ENCODE results near the gene IRF2.
"Not testable (repeated sequence)": the region's sequence is repeated elsewhere in the genome, so short reads cannot be mapped to it uniquely, and the experiment has no call there.

The IRF2 gene

GRCh38 chr4:184384056-184384809 is 90.1 kb downstream of the IRF2 start:
- ATAC-seq: peak; percentile 74
- TF ChIP-seq PPARA (CRISPR knock-in tag; IDR thresholded peaks at IDR 0.05; ENCODE audit: borderline replicate concordance): no peak

GRCh38 chr4:184383497-184384055 is 90.8 kb downstream of the IRF2 start:
- peak; percentile 92 for ATAC-seq
- TF ChIP-seq RARB (CRISPR knock-in tag; IDR thresholded peaks at IDR 0.05) (no peak), ZC3H10 (CRISPR knock-in tag; IDR thresholded peaks at IDR 0.05) (no peak), CSDC2 (CRISPR knock-in tag; IDR thresholded peaks at IDR 0.05) (no peak), TSHZ2 (CRISPR knock-in tag; IDR thresholded peaks at IDR 0.05) (no peak), ISL1 (CRISPR knock-in tag; IDR thresholded peaks at IDR 0.05) (0 out of 2 replicates have a peak, but pooled peaks have one; percentile 16)

GRCh38 chr4:184382189-184382846 is 92.0 kb downstream of the IRF2 start:
- ATAC-seq: no peak
- TF ChIP-seq OSR1 (CRISPR knock-in tag; IDR thresholded peaks at IDR 0.05) (no peak), TSHZ2 (CRISPR knock-in tag; IDR thresholded peaks at IDR 0.05) (no peak), CSRNP3 (CRISPR knock-in tag; IDR thresholded peaks at IDR 0.05) (no peak), ESRRG (CRISPR knock-in tag; IDR thresholded peaks at IDR 0.05) (no peak), ZC3H10 (CRISPR knock-in tag; IDR thresholded peaks at IDR 0.05) (no peak), ARNTL (CRISPR knock-in tag; IDR thresholded peaks at IDR 0.05; ENCODE audit: borderline replicate concordance, low read depth) (no peak), GLIS3 (CRISPR knock-in tag; IDR thresholded peaks at IDR 0.05) (no peak), ZNF70 (CRISPR knock-in tag; IDR thresholded peaks at IDR 0.05) (no peak), TOX (CRISPR knock-in tag; IDR thresholded peaks at IDR 0.05; ENCODE audit: borderline replicate concordance) (no peak)

- no peak for ATAC-seq
- TF ChIP-seq GLIS3 (CRISPR knock-in tag; IDR thresholded peaks at IDR 0.05): no peak
- TF ChIP-seq ZC3H10 (CRISPR knock-in tag; IDR thresholded peaks at IDR 0.05): no peak
- no peak for TF ChIP-seq ZNF565 (CRISPR knock-in tag; conservative IDR thresholded peaks at IDR 0.05; ENCODE audit: low read depth)
- no peak for TF ChIP-seq BACH2 (CRISPR knock-in tag; IDR thresholded peaks at IDR 0.05; ENCODE audit: borderline replicate concordance)
- no peak for TF ChIP-seq TSHZ2 (CRISPR knock-in tag; IDR thresholded peaks at IDR 0.05)
- no peak for TF ChIP-seq ESRRG (CRISPR knock-in tag; IDR thresholded peaks at IDR 0.05)
- no peak for TF ChIP-seq CSDC2 (CRISPR knock-in tag; IDR thresholded peaks at IDR 0.05)
- TF ChIP-seq CSRNP3 (CRISPR knock-in tag; IDR thresholded peaks at IDR 0.05): no peak
- TF ChIP-seq RARB (CRISPR knock-in tag; IDR thresholded peaks at IDR 0.05): no peak
- no peak for TF ChIP-seq TOX (CRISPR knock-in tag; IDR thresholded peaks at IDR 0.05; ENCODE audit: borderline replicate concordance)
- no peak for TF ChIP-seq ZNF70 (CRISPR knock-in tag; IDR thresholded peaks at IDR 0.05)
- no peak for TF ChIP-seq PPARA (CRISPR knock-in tag; IDR thresholded peaks at IDR 0.05; ENCODE audit: borderline replicate concordance)
- no peak for TF ChIP-seq ZFP3 (CRISPR knock-in tag; IDR thresholded peaks at IDR 0.05)
Measured at GRCh38 chr4:184380707-184381106, 93.6 kb downstream of the IRF2 start.

- not testable (repeated sequence) for ATAC-seq
Measured at GRCh38 chr4:184380214-184380613, 94.1 kb downstream of the IRF2 start.
